ENCODE results near the gene CFH.
A peak's percentile ranks its signal among the peaks of the same experiment; 100 is the strongest.
"Not testable (repeated sequence)": the region's sequence is repeated elsewhere in the genome, so short reads cannot be mapped to it uniquely, and the experiment has no call there.

Gene CFH

GRCh38 chr1:196734460-196734859, 82.6 kb downstream of the CFH start:
- H3K27ac ChIP-seq (replicated peaks), result no peak overlapping the region
- no peaks in the 10 kb centered on the region for H3K27me3 ChIP-seq (ENCODE audit: insufficient read depth, poor library complexity, severe bottlenecking)
- H3K4me3 ChIP-seq (replicated peaks; ENCODE audit: insufficient read depth, low read length), result no peak overlapping the region
- TF ChIP-seq GABPA (IDR thresholded peaks at IDR 0.05; ENCODE audit: low read depth), result no peak
- no peak for TF ChIP-seq REST (IDR thresholded peaks at IDR 0.05; ENCODE audit: insufficient replicate concordance, low read depth)
- no peak for TF ChIP-seq POLR2AphosphoS5 (IDR thresholded peaks at IDR 0.05; ENCODE audit: low read depth)
- TF ChIP-seq SPI1 (IDR thresholded peaks at IDR 0.05; ENCODE audit: borderline replicate concordance, low read depth), result no peak
- TF ChIP-seq CTCF (IDR thresholded peaks at IDR 0.05; ENCODE audit: insufficient read depth, low read length), result no peak
- no peak for DNase-seq (ENCODE audit: low read depth in 1 of 2, low spot score in 1 of 2)

GRCh38 chr1:196738730-196739129, 86.9 kb downstream of the CFH start:
- no peak for DNase-seq (ENCODE audit: low read depth in 1 of 2, low spot score in 1 of 2)
- TF ChIP-seq CTCF (IDR thresholded peaks at IDR 0.05; ENCODE audit: insufficient read depth, low read length) (no peak), SPI1 (IDR thresholded peaks at IDR 0.05; ENCODE audit: borderline replicate concordance, low read depth) (no peak), POLR2AphosphoS5 (IDR thresholded peaks at IDR 0.05; ENCODE audit: low read depth) (no peak)
- no peaks in the 10 kb centered on the region for H3K27me3 ChIP-seq (ENCODE audit: insufficient read depth, poor library complexity, severe bottlenecking)
- H3K27ac ChIP-seq (replicated peaks), result no peak overlapping the region
- no peak overlapping the region for H3K4me3 ChIP-seq (replicated peaks; ENCODE audit: insufficient read depth, low read length)

- DNase-seq (ENCODE audit: low read depth in 1 of 2, low spot score in 1 of 2), result peak in 1 of 2 experiments; percentile 7
- not testable (repeated sequence) for H3K27me3 ChIP-seq (ENCODE audit: insufficient read depth, poor library complexity, severe bottlenecking); H3K27ac ChIP-seq (replicated peaks); H3K4me3 ChIP-seq (replicated peaks; ENCODE audit: insufficient read depth, low read length)
Observed at GRCh38 chr1:196743244-196743643, 91.4 kb downstream of the CFH start.

GRCh38 chr1:196765019-196765740, 113.3 kb downstream of the CFH start:
- not testable (repeated sequence) for H3K27ac ChIP-seq (replicated peaks); H3K27me3 ChIP-seq (ENCODE audit: insufficient read depth, poor library complexity, severe bottlenecking); H3K4me3 ChIP-seq (replicated peaks; ENCODE audit: insufficient read depth, low read length); DNase-seq (ENCODE audit: low read depth in 1 of 2, low spot score in 1 of 2)

GRCh38 chr1:196769823-196770222, 118.0 kb downstream of the CFH start:
- not testable (repeated sequence) for H3K27me3 ChIP-seq (ENCODE audit: insufficient read depth, poor library complexity, severe bottlenecking); H3K27ac ChIP-seq (replicated peaks); DNase-seq (ENCODE audit: low read depth in 1 of 2, low spot score in 1 of 2); H3K4me3 ChIP-seq (replicated peaks; ENCODE audit: insufficient read depth, low read length)

GRCh38 chr1:196773713-196774112, 121.9 kb downstream of the CFH start:
- TF ChIP-seq SPI1 (IDR thresholded peaks at IDR 0.05; ENCODE audit: borderline replicate concordance, low read depth) (no peak), POLR2AphosphoS5 (IDR thresholded peaks at IDR 0.05; ENCODE audit: low read depth) (no peak), CTCF (IDR thresholded peaks at IDR 0.05; ENCODE audit: insufficient read depth, low read length) (no peak), REST (IDR thresholded peaks at IDR 0.05; ENCODE audit: insufficient replicate concordance, low read depth) (no peak), GABPA (IDR thresholded peaks at IDR 0.05; ENCODE audit: low read depth) (no peak)
- Histone ChIP-seq H3K4me3 (replicated peaks; ENCODE audit: insufficient read depth, low read length) (no peak overlapping the region), H3K27ac (replicated peaks) (no peak overlapping the region), H3K27me3 (ENCODE audit: insufficient read depth, poor library complexity, severe bottlenecking) (no peaks in the 10 kb centered on the region)
- DNase-seq (ENCODE audit: low read depth in 1 of 2, low spot score in 1 of 2), result no peak
